22Rv1 (cell line): ENCODE results near the gene NKG7.

ENCODE experiments used
- CTCF ChIP-seq: fragments of 450-650 bp; IDR thresholded peaks from 2 replicates; pipeline ENCODE4 v1.5.1; 2017; ENCODE audit warnings: mild to moderate bottlenecking
- ZFX ChIP-seq: fragments of 450-650 bp; IDR thresholded peaks from 2 replicates; pipeline ENCODE4 v1.6.1; 2017; ENCODE audit warnings: antibody characterized with exemption, borderline replicate concordance

GRCh38 chr19:51402117-51402516, 29.7 kb upstream of the NKG7 start:
- TF ChIP-seq CTCF, result no peak
- no peak for TF ChIP-seq ZFX
